Karpas-422 (cell line): ENCODE measurements around the gene GRM3. TPM values are rescaled to one million over a fixed set of nuclear protein-coding genes. Genes with fewer than 3 reads are reported as not detected.
A peak's percentile ranks its signal among the peaks of the same experiment; 100 is the strongest.

ENCODE experiments used
- DNase-seq: peaks from one replicate; pipeline ENCODE4 v3.0.0-alpha.2; 2015
- H2AFZ ChIP-seq: fragments of 200-600 bp; sonication (generic); 2 replicates; pipeline ENCODE4 v1.6.1; 2014; ENCODE audit warnings: antibody characterized with exemption, low read length, mixed read lengths
- H3K27ac ChIP-seq: fragments of 200-600 bp; sonication (generic); 2 replicates; pipeline ENCODE4 v1.5.1; 2014; ENCODE audit warnings: mild to moderate bottlenecking, low read length, moderate library complexity
- H3K27me3 ChIP-seq: fragments of 200-600 bp; sonication (generic); 2 replicates; pipeline ENCODE4 v1.6.1; 2014; ENCODE audit warnings: low read length, mixed read lengths
- H3K36me3 ChIP-seq: fragments of 200-600 bp; sonication (generic); 2 replicates; pipeline ENCODE4 v1.6.1; 2014; ENCODE audit warnings: low read length, mixed read lengths; ENCODE audit not compliant: insufficient read depth
- H3K4me1 ChIP-seq: fragments of 200-600 bp; sonication (generic); 2 replicates; pipeline ENCODE4 v1.6.1; 2014; ENCODE audit warnings: mild to moderate bottlenecking, low read length, mixed read lengths
- H3K4me2 ChIP-seq: fragments of 200-600 bp; sonication (generic); 2 replicates; pipeline ENCODE4 v1.6.1; 2014; ENCODE audit warnings: low read length, low read depth, mild to moderate bottlenecking; ENCODE audit not compliant: poor library complexity, severe bottlenecking
- H3K4me3 ChIP-seq: fragments of 200-600 bp; sonication (generic); 2 replicates; pipeline ENCODE4 v1.5.1; 2014; ENCODE audit warnings: mild to moderate bottlenecking, antibody characterized with exemption, low read length, mixed read lengths
- H3K79me2 ChIP-seq: fragments of 200-600 bp; sonication (generic); 2 replicates; pipeline ENCODE4 v1.6.1; 2014; ENCODE audit warnings: mild to moderate bottlenecking, low read length, mixed read lengths
- H3K9ac ChIP-seq: fragments of 200-600 bp; sonication (generic); 2 replicates; pipeline ENCODE4 v1.6.0; 2014; ENCODE audit warnings: low read length
- H3K9me2 ChIP-seq: fragments of 200-600 bp; sonication (generic), shearing (Covaris generic); replicated peaks from 2 replicates; pipeline ENCODE4 v1.6.0; 2014; ENCODE audit warnings: mild to moderate bottlenecking, low read length, moderate library complexity; ENCODE audit not compliant: insufficient read depth
- H3K9me3 ChIP-seq: fragments of 300-700, 200-600 bp; sonication (generic); 2 replicates; pipeline ENCODE4 v1.6.1; 2014; ENCODE audit warnings: low read length, mixed read lengths
- H4K20me1 ChIP-seq: fragments of 200-600 bp; sonication (generic); 2 replicates; pipeline ENCODE4 v1.6.1; 2014; ENCODE audit warnings: mild to moderate bottlenecking, antibody characterized with exemption, low read length, low read depth; ENCODE audit not compliant: insufficient read depth
- total RNA-seq: library from RNA; depleted of rRNA; stranded (reverse); fragments of >200 nt; shearing (Covaris generic); gene quantifications from 2 replicates; pipeline ENCODE4 v1.2.3, GENCODE V29; 2014; ENCODE audit warnings: low replicate concordance

Gene GRM3
- total RNA-seq, 1 experiment from 2014 or later = not detected

DNA sequence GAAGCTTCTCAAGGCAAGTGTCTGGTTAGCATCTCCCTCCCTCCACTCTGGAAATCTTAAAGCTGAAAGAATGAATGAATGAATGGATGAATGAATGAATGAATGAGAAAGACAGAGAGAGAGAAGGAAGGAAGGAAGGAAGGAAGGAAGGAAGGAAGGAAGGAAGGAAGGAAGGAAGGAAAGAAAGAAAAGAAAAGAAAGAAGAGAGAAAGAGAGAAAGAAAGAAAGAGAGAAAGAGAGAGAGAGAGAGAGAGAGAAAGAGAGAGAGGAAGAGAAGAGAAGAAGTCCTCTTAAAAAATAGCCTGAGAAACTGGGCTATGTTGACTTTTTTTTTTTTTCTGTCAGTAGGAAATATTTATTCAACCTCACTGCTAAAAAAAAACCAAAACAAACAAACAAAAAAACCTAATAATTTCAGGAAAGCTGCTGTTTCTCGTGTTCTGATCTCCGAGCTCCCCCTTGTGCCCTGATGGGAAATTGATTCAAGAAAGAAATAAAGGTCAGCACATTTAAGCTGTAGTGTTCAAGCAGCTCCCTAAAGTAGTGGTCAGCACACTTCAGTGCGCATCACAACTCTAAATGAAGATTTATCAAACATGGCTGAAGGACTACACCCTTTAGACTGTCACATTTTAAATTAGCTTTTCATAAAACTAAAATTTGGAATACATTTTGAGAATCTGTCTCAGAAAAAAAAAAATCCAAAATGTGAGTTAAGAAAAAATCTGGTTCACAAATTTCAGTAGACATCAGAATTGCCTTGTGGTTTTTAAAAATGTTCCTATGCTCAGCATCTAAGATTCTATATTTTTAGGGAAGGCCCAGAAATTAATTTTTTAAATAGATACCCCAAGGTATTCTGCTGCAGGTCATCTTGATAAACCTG lies 261.5 kb downstream of the GRM3 start:
- H3K4me2 ChIP-seq = no peak overlapping the region
- H3K27me3 ChIP-seq = no peaks in the 10 kb centered on the region
- no peaks in the 10 kb centered on the region for H3K4me1 ChIP-seq

DNA sequence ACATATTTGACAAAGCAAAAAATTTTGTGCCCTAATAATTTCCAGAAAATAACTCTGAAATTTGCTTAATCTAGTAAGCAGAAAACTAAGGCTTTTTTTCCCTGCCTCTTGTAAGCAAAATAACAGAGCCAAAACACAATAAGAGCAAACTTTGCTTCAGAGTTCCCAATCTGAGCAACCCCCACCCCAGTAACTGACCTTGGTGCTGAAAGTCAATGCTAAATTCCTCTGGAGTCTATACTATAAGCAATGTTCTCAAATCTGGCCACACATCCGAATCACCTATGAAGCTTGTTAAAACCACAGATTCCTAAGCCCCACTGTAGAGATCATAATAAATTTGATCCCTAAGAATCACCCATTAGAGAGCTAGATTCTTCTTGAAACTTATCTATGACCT lies 265.2 kb downstream of the GRM3 start:
- Histone ChIP-seq H2AFZ (no peak overlapping the region), H3K36me3 (no peaks in the 10 kb centered on the region), H3K9me2 (no peaks in the 10 kb centered on the region), H4K20me1 (no peaks in the 10 kb centered on the region), H3K27me3 (no peaks in the 10 kb centered on the region), H3K9ac (no peak overlapping the region), H3K4me2 (no peak overlapping the region), H3K4me1 (no peaks in the 10 kb centered on the region), H3K4me3 (no peak overlapping the region), H3K9me3 (no peaks in the 10 kb centered on the region), H3K27ac (no peak overlapping the region), H3K79me2 (no peaks in the 10 kb centered on the region)
- DNase-seq = no peak

More for the DNA sequence above, 261.5 kb downstream of the GRM3 start:
- no peaks in the 10 kb centered on the region for H4K20me1 ChIP-seq
- DNase-seq = peak; percentile 71
- no peaks in the 10 kb centered on the region for H3K79me2 ChIP-seq
- H3K9me2 ChIP-seq = no peaks in the 10 kb centered on the region
- H3K27ac ChIP-seq = no peak overlapping the region
- H3K36me3 ChIP-seq = no peaks in the 10 kb centered on the region
- H3K9me3 ChIP-seq = no peaks in the 10 kb centered on the region
- no peak overlapping the region for H3K4me3 ChIP-seq
- no peak overlapping the region for H2AFZ ChIP-seq
- no peak overlapping the region for H3K9ac ChIP-seq

DNA sequence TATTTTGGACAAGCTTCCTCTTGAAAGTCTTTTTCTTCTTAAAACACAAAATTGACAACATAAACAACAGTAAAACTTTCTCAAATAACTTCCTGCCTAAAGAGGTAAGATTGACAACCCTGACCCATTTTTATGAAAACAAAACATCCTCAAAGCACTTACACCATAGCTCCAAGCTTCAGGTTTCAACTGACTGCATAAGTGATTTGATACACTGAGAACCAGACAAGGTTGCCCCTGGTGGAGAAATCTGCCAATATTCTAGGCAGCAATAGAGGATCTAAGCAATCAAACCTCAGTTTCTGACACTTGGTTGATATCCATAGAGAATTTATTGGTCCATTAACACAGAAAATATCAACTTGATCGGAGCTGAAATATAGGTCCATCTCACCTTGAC lies 267.9 kb downstream of the GRM3 start:
- no peaks in the 10 kb centered on the region for H3K9me3 ChIP-seq
- no peak overlapping the region for H2AFZ ChIP-seq
- H3K9ac ChIP-seq = no peak overlapping the region
- no peak overlapping the region for H3K4me2 ChIP-seq
- DNase-seq = peak; percentile 56
- no peaks in the 10 kb centered on the region for H3K79me2 ChIP-seq
- no peaks in the 10 kb centered on the region for H4K20me1 ChIP-seq
- H3K36me3 ChIP-seq = no peaks in the 10 kb centered on the region
- no peaks in the 10 kb centered on the region for H3K27me3 ChIP-seq
- H3K4me1 ChIP-seq = no peaks in the 10 kb centered on the region
- no peak overlapping the region for H3K4me3 ChIP-seq
- no peak overlapping the region for H3K27ac ChIP-seq
- H3K9me2 ChIP-seq = no peaks in the 10 kb centered on the region

DNA sequence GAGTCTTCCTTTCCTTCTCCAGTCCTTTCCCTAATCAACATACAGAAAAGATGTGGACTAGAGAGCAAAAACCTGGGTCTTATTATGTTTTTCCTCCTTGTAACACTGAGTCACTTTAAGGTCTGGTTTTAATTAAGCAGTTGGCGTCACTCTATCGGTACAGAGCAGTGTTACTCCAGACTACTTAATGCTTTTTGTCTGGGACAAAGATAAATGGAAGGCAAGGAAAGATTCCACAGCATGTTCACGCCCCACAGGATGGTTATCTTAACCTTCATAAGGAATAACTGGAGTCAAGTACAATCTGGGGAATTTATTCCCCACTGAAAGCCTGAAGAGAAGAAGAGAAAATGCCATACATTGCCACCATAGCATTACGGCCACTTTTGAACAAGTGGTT lies 270.0 kb downstream of the GRM3 start:
- Histone ChIP-seq H3K27ac (no peak overlapping the region), H4K20me1 (no peaks in the 10 kb centered on the region), H3K27me3 (no peaks in the 10 kb centered on the region), H3K4me3 (no peak overlapping the region), H3K79me2 (no peaks in the 10 kb centered on the region), H3K9me3 (no peaks in the 10 kb centered on the region), H3K4me1 (no peaks in the 10 kb centered on the region), H2AFZ (no peak overlapping the region), H3K9ac (no peak overlapping the region), H3K4me2 (no peak overlapping the region), H3K9me2 (no peaks in the 10 kb centered on the region), H3K36me3 (no peaks in the 10 kb centered on the region)
- no peak for DNase-seq
